CD4-positive, alpha-beta T cell treated with Interleukin-17A for 1 hour (primary cell): ENCODE results near the gene PVALEF.
A peak's percentile ranks its signal among the peaks of the same experiment; 100 is the strongest.
"Not testable (repeated sequence)": the region's sequence is repeated elsewhere in the genome, so short reads cannot be mapped to it uniquely, and the experiment has no call there.

Experiments
- DNase-seq: peaks from one replicate; pipeline ENCODE4 v3.0.0-alpha.2; 2020

Gene PVALEF

DNA sequence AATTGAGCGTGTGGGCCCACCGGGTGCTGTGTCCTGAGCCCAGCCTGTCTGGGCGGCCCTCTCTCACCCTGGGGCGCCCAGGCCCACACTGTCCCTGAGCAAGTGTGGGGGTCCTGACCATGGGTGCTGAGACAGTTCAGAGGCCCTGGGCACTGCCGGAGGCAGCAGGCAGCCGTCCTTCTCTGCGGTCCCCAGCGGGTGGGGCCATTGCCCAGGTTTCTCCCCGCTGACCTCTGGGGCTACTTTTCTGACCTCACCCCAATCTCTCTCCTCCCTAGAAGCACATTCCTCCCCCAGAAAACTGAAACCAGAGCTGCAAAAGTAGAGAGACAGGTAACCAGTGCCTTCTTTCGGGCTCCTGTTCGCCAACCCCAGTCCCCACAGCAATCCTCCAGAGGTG lies 36.0 kb upstream of the PVALEF start:
- DNase-seq, result no peak

DNA sequence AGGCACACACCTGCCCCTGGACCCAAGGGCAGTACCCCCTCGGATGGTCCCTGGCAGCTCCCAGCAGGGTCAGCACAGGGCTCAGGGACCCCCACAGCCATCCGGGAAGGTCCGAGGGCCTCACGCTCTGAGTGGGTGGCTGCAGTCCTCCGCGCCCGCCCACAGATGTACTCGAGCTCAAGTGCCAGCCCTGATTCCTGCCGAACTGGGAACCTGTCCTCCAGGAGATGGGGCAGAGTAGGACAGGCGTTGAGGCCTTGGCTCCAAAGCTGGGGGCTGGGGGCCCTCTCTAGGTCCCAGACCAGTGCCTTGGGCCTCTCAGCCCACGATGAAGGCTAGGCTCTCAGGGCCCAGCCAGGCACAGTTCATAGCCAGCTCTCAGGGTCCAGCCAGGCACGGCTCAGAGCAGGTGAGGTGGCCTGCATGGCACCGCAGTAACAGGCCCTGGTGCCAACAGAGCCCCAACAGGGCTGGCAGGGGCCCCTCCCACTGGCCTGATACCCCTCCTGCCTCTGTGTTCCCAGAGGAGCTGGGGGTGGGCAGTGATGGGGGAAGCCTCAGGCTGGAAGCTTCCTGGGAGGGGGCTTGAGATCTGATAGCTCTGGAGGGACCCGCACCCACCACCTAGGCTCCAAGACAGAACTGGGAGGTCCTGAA lies 35.5 kb upstream of the PVALEF start:
- DNase-seq, result no peak

GRCh38 chr17:81130385-81131361 lies 34.6 kb upstream of the PVALEF start:
- no peak for DNase-seq

- no peak for DNase-seq
These were observed 33.7 kb upstream of the PVALEF start for GRCh38 chr17:81131486-81132196.

DNA sequence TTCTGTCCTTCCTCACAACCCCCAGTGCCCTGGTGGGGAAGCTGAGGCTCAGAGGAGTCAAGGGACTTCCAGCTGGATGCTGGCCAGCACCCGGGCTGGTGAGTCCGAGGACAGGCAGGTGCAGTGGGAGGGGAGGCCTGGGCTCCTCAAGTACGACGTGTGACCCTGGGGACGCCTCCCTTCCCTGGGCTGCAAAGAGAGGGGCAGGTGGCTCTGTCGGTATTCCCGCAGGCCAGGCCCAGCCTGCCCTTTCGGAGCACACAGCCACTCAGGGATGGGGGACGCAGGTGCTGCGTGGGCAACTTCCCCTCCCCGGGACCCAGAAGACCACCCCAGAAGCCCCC lies 33.1 kb upstream of the PVALEF start:
- DNase-seq, result no peak

DNA sequence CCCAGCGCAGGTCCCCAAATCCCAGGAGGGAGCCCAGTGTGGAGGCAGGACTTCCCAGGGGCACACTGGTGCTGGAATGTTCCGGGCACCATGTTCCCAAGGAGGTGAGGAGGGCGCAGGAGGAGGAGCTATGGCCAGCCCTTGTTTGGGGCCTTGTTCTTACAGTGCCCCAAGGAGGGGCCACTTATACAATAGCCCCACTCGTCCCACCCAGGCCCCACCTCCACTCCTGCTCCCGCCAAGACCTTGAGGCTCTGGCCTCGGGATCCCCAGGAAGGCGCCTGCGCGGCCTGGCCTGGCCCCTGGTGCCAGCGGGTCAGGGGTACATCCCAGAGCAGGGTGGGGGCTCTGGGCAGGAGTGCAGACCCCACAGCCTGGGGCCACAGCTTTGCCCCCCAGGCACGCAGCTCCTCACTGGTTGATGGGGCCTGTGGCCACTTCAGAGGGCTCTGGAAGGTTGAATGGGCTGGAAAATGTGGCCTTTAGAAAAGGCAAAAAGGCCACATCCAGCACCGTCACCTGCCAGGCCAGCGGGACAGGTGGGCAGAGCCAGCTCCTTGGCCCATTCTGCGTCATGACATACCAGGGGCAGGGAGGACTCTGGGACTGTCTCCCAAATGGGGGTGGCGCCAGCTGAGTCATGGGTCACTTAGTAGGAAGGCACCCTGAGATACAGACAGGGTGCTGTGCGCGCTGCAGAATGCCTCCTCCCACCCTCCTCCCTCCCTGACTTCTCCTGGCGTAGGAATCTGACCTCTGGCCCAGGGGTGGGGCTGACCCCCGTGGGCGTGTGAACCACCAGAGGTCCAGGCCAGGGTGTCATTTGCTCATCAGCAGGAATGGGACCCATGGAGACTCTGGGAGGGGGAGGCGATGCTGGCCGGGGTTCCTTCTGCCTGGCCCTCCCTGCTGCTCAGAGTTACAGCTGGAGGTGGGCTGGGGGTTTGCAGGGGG lies 32.3 kb upstream of the PVALEF start:
- no peak for DNase-seq

DNA sequence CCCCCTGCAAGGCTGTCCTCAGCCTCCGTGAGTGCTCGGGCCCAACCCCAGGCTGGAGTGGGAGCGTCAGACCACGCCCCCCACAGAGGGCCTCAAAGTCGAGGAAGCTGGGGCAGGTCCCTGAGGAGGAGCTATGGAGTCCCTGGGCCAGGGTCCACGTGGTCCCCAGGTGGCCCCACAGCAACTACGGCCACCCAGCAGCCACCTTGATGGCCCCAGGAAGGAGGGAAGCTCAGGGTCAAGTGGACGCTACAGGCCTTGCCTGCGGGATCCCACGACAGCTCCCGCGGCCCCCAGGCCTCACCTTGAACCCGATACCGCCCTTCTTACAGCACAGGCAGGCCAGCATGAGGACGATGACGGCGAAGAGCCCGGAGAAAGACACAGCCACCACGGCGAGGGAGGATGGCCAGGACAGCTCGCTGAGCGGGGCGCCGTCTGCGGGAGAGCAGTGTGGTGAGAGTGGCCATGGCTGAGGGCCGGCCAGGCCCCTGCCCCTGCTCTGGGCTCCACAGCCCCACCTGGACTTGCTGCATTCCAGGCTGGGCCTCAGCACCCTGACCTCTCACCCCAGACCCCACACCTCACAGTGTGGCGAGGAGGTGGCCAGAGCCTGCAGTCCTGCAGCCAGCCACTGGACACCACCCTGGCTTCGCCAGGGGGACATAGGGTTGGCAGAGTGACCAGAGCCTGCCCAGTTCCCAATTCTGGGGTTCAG lies 31.1 kb upstream of the PVALEF start:
- no peak for DNase-seq

- no peak for DNase-seq
These were observed 29.6 kb upstream of the PVALEF start for GRCh38 chr17:81135505-81136278.

DNA sequence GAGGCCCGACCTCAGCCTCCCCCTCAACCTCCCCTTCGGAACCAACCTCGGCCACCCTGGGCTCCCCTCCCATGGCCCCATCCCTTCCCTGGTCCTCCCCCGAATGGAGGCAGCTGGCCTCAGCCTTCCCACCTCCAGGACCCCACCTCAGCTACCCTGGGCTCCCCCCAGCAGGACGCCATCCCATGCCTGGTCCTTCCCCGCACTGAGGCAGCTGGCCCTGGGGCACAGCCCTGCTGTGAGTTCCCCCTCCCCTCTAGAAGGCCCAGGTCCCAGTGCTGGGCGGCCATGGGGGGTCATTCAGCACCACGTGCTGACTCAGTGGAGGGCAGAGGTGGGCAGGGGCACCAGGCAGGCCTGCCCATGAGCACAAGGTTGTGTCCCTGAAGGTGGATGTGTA lies 28.9 kb upstream of the PVALEF start:
- DNase-seq, result no peak

DNA sequence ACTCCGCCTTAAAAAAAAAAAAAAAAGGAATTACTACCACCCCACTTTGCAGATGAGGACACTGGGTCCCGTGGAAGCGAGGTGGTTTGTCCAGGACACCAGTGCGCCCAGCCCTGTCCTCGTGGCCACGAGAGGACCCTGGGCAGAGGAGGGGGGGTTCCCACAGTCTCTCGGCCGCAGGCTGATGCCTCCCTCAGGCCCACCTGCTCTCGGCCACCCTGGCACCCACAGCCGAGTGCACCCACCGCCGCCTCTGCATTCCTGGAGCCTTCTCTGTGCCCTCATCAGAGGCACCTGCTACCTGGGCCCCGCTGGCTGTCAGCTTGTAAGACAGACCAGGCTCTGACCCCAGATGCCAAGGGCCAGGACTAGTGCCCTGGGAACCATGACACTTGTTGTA lies 28.1 kb upstream of the PVALEF start:
- no peak for DNase-seq

- no peak for DNase-seq
These were observed 27.2 kb upstream of the PVALEF start for GRCh38 chr17:81138083-81138482.

- no peak for DNase-seq
These were observed 26.8 kb upstream of the PVALEF start for GRCh38 chr17:81138500-81138899.

GRCh38 chr17:81139428-81139827 lies 25.9 kb upstream of the PVALEF start:
- DNase-seq, result no peak

- no peak for DNase-seq
These were observed 25.3 kb upstream of the PVALEF start for GRCh38 chr17:81140018-81140417.

GRCh38 chr17:81140695-81141094 lies 24.6 kb upstream of the PVALEF start:
- DNase-seq, result no peak

GRCh38 chr17:81142301-81143199 lies 22.8 kb upstream of the PVALEF start:
- peak; percentile 67 for DNase-seq

DNA sequence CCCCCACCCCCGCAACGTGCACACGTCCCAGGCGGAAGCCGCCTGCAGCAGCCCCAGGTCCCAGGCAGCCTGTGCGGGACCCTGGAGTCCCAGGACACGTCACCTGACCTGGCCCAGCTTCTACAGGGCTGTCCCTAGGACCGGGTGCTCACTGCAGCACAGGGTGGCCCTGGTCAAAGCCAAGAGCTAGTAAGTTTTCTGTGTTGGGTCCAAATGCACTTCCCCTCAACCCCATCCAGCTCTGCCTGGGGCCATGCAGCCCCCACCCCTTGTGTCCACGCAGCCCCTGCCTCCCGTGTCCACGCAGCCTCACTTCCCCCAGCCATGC lies 22.1 kb upstream of the PVALEF start:
- no peak for DNase-seq

DNA sequence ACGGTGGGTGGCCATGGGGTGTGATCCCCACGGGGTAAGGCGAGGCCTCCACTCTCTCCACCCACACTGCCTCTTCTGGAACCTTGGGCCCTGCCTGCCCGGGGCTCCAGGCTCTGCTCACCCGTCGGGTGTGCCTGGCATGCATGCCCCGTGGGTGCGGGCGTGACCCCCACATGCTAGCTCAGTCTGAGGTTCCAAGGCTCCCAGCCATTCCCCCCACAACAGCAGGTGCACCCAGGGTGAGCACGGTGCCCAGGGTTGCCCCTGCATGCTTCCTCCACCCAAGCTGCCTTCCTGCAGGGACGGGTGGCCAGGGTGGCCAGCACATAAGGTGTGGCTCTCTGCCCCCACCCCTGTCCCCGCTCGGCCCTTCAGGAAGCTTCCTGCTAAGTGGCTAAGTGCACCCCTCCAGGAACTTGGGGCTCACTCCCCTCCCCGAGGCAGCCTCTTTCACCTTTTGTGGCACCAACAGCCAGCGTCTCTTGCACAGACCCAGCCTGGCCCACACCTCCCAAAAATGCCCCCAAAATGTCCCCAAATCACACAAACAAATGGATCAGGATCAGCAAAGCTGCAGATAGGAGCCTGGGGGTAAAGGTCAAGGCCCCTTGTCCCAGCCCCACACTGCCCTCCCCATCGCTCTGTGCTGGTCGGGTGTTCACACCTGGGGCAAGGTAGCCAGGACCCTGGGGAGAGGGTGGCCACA lies 21.4 kb upstream of the PVALEF start:
- no peak for DNase-seq

GRCh38 chr17:81144423-81144781 lies 20.9 kb upstream of the PVALEF start:
- DNase-seq, result no peak

GRCh38 chr17:81146208-81146607 lies 19.1 kb upstream of the PVALEF start:
- DNase-seq, result not testable (repeated sequence)
